Hepatocyte (in vitro differentiated cells): Measurements from ENCODE around the gene MACROD2.

Experiments used
- CTCF ChIP-seq: fragments of 200-600 bp; sonication (generic); IDR thresholded peaks from 2 replicates; pipeline ENCODE4 v1.5.1; 2016; ENCODE audit warnings: antibody characterized with exemption, mild to moderate bottlenecking; ENCODE audit not compliant: poor library complexity
- EZH2 ChIP-seq: fragments of 200-600 bp; sonication (generic); IDR thresholded peaks from 2 replicates; pipeline ENCODE4 v1.6.1; 2016; ENCODE audit warnings: antibody characterized with exemption, mild to moderate bottlenecking, borderline replicate concordance
- EZH2phosphoT487 ChIP-seq: fragments of 200-600 bp; sonication (generic); IDR thresholded peaks from one replicate; pipeline ENCODE4 v1.6.1; 2018; ENCODE audit warnings: antibody characterized with exemption, mild to moderate bottlenecking, low read depth, moderate library complexity; ENCODE audit not compliant: unreplicated experiment, severe bottlenecking

DNA sequence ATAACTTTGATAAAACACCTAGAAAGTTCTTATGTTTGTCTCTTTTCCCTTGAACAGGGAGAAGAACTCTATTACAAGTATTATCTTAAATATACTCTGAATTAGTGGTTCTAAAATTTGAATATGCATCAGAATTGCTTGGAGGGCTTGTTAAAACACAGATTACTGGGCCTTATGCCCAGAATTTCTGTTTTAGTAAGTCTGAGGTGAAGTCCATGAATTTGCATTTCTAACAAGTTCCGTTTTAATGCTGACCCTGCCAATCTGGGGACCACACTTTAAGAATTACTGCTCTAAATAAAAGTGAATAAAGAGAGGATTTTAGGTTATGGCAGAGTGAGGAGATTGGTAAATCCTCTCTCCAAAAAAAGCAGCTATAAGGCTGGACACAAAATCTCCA lies 510.2 kb downstream of the MACROD2 start:
- TF ChIP-seq CTCF (no peak), EZH2 (no peak), EZH2phosphoT487 (no peak)
